ENCODE measurements around the gene CES4A.
"Not testable (repeated sequence)": the region's sequence is repeated elsewhere in the genome, so short reads cannot be mapped to it uniquely, and the experiment has no call there.

The CES4A gene

GRCh38 chr16:66991545-66992077 is 3.2 kb downstream of the CES4A start:
- no peak for DNase-seq (ENCODE audit: low read depth)

GRCh38 chr16:66993558-66993957 is 5.2 kb downstream of the CES4A start:
- DNase-seq (ENCODE audit: low read depth) = not testable (repeated sequence)

- no peak for DNase-seq (ENCODE audit: low read depth)
Observed at GRCh38 chr16:66996324-66996982, 8.1 kb downstream of the CES4A start.

DNA sequence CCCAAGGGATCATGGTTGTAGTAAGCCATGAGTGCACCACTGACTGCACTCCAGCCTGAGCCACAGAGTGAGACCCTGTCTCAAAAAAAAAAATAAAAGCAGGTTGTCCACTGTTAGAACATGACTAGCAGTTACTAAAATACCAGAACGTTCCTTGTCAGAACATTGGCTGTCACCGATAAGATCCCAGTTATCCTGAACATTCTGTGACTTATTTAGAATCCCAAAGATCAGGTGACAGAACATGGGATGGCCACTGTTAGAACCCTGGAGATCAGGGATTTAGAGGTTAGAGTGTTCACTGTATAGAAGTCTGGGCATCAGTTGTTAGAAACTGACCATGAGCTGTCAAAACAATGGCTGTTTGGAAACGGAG is 8.6 kb downstream of the CES4A start:
- no peak for DNase-seq (ENCODE audit: low read depth)

- DNase-seq (ENCODE audit: low read depth) = peak; percentile 11
Observed at GRCh38 chr16:67000384-67001351, 12.3 kb downstream of the CES4A start.

- no peak for DNase-seq (ENCODE audit: low read depth)
Observed at GRCh38 chr16:67001726-67002125, 13.3 kb downstream of the CES4A start.

- no peak for DNase-seq (ENCODE audit: low read depth)
Observed at GRCh38 chr16:67006930-67007658, 18.7 kb downstream of the CES4A start.

GRCh38 chr16:67009158-67009557 is 20.8 kb downstream of the CES4A start:
- no peak for DNase-seq (ENCODE audit: low read depth)

GRCh38 chr16:67011274-67011673 is 22.9 kb downstream of the CES4A start:
- no peak for DNase-seq (ENCODE audit: low read depth)

DNA sequence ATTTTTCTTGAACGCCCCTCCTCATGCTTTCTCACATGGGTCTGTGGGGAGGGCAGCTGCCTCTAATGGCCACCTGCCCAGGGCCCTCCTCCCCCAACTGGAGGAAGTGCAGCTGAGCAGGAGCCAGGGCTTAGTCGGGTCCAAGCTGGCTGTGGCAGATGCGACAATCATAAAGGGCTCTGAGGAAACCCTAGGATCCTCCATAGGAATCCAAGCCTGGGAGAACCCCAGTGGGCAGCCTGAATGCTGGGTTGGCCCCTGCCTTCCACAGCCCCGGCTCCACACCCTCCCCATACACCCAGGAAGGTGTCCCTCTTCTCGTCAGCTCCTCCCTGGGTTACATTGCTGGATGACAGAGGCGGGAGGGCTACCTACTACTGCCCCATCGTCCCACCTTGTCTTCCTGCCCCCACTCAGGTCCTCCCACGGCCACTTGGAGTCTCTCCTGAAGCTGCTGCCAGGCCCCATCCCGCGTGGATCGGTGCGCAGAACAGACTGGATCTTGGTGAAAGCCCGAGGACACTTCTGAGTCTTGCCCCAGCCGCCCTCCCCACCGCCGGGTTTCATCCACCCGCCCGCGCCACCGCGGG is 24.9 kb downstream of the CES4A start:
- DNase-seq (ENCODE audit: low read depth) = no peak

- peak; percentile 41 for DNase-seq (ENCODE audit: low read depth)
Observed at GRCh38 chr16:67013823-67014633, 25.6 kb downstream of the CES4A start.

DNA sequence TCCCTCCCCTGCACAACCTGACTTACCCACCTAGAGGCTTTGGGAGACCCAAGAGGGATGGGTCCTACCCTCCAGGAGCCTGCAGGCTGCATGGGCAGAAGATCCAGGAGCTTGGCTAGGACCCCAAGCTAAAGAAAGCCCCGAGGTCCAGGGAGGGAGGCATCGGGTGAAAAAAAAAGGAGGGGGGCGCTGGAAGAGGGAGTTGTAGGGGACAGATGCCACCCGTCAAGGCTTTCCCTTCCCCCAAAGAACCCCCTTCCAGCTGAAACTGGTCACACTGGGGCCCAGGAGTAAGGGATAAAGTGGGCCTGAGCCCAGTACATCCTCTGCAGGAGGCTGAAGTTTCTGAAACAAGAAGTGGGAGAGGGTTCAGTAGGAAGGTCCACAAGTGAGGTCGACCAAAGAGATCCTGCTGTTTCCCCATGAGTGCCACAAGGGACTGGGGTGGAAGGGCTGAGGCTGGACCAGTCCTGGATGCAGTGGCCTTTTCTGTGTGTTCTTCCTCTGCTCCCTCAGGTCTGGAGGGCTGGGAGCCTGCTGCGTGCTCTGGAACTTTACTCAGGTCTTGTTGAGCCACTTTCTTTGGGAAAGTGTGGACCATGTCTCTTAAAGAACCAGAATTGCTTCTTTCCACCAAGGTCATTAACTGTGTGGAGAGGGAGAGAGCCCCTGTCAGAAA is 26.4 kb downstream of the CES4A start:
- no peak for DNase-seq (ENCODE audit: low read depth)

- DNase-seq (ENCODE audit: low read depth) = no peak
Observed at GRCh38 chr16:67015313-67015731, 26.9 kb downstream of the CES4A start.

DNA sequence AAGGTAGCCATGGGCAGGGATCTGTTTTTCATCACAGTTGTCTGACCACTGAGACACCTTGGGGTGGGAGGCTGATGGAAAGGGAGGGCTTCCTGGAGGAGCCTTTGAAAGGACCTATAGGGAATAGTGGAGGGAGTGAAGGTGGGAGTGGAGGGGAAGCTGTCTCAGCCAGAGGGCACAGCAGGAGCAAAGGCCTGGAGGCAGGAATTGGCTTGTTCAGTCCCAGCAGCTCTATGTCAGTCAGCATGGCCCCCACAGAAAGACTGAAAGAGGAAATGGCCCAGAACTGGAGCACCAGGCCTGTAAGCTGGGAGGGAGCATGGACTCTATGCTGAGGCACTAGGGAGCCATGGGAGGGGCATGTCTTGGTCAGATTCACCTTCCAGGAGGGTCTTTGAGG is 27.8 kb downstream of the CES4A start:
- DNase-seq (ENCODE audit: low read depth) = no peak

GRCh38 chr16:67016681-67017420 is 28.5 kb downstream of the CES4A start:
- DNase-seq (ENCODE audit: low read depth) = no peak

DNA sequence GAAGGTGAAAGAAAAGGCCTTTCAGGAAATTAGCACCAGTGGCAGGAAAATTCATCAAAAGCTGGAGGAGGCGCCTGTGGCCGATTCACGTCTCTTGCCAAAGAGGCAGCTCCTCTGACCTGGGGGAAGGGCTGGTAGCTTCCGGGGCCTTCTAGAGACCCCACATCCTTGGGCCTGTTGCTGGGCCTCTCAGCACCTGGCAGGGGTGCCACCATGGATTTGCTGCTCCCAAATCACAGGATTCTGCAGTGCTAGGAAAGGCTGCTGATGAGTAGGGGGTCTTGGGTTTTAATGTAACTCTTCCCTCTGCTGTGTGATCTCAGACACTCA is 29.0 kb downstream of the CES4A start:
- DNase-seq (ENCODE audit: low read depth) = no peak

DNA sequence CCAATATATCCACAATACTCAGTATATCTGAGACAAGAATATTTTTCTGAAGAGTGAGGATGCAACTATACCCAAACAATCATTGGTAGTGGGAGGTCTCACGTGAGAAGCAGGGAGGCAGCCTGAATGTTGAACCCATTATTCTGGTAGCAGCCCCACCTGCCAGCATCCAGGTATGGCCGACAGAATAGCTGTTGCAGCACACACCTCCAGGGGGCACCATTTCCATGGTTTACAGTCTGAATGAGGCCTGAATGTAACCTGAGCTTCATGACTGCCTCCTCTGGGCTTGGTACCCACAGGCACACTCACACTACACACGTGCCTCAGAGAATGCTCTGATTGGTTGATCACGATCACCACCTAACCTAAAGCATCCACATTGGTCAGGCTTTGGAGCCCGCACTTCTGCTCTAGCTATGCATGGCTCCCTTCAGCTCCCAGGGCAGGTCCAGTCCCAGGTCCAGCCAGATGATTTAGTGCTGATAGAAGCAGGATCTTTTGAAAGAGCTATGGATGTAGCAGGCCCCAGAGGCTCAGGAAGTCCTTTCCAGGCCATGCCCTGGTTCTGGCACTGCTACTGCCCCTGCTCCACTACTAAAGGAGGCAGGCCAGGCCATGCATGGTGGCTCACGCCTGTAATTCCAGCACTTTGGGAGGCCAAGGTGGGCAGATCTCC is 29.6 kb downstream of the CES4A start:
- DNase-seq (ENCODE audit: low read depth) = peak; percentile 59

DNA sequence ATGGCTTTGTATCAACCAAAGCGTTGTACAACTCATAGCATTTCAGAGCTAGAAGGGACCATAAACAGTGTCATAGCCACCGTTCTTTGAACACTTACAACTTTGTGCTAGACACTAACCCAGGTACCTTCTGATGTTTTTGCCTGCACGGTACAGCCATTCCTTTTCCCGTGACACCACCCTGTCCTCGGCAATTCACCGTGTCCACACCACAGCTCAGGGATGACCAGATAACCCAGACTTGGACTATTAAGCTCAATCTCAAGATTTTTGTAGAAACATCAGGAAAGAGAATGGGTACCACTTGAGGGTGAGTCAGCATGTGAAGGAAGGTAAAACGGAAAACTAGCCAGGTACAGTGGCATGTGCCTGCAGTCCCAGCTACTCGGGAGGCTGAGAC is 30.8 kb downstream of the CES4A start:
- no peak for DNase-seq (ENCODE audit: low read depth)

- DNase-seq (ENCODE audit: low read depth) = no peak
Observed at GRCh38 chr16:67021321-67021720, 32.9 kb downstream of the CES4A start.

Measured in stimulated activated CD8-positive, alpha-beta memory T cell treated with anti-CD3 and anti-CD28 coated beads, Interleukin-15, amount 100 ng/mL, for 24 hours (primary cell).